HCT116 (cell line): ENCODE data around the gene JAM3. TPM values are rescaled to one million over a fixed set of nuclear protein-coding genes. Genes with fewer than 3 reads are reported as not detected.

Source experiments
- ATAC-seq: fragments of 200-7000 bp; cut with Tn5 transposase; 2 replicates; pipeline ENCODE4 v1.9.1; 2020; ENCODE audit warnings: mild to moderate bottlenecking, moderate library complexity
- BruUV-seq: library from RNA; stranded (reverse); fragments of 400-500 nt; replicated peaks from 2 replicates; lab custom pipeline; 2021; lab: Mats Ljungman, UMichigan
- CTCF ChIA-PET: fragments of 300-600 bp; sonication (Branson Sonifier 250); formaldehyde crosslinking; loops from one replicate; lab custom pipeline; 2021; ENCODE audit warnings: antibody characterized with exemption; lab: Charles Lee
- POLR2A ChIA-PET: fragments of 300-600, 350-600 bp; sonication (Branson Sonifier 250); formaldehyde crosslinking; loops from one replicate; lab custom pipeline; 2021; ENCODE audit warnings: antibody characterized with exemption; lab: Charles Lee
- RAD21 ChIA-PET, 2 experiments: fragments of 300-600 bp; sonication (Branson Sonifier 250); formaldehyde crosslinking; loops; one replicate each; lab custom pipeline; 2023; ENCODE audit warnings: low total read pairs in 2 of 2; ENCODE audit not compliant: uncharacterized antibody in 2 of 2, unreplicated experiment in 2 of 2, low non-redundant PET in 1 of 2; lab: Charles Lee
- DNase-seq: peaks from one replicate; pipeline ENCODE4 v3.0.0-alpha.2; 2010; ENCODE audit warnings: low read depth, low spot score
- H2AFZ ChIP-seq: fragments of 200-600 bp; shearing (Covaris generic), sonication (generic); 2 replicates; pipeline ENCODE4 v1.6.1; 2017; ENCODE audit warnings: low read depth, mixed run types, mixed read lengths, antibody characterized with exemption, low read length; ENCODE audit not compliant: poor library complexity, severe bottlenecking
- H3K27ac ChIP-seq: 2 replicates; pipeline ENCODE4 v1.5.1; 2012; ENCODE audit warnings: low read depth, low read length
- H3K27me3 ChIP-seq: fragments of 200-600 bp; sonication (generic); 2 replicates; pipeline ENCODE4 v1.6.1; 2016; ENCODE audit warnings: mixed run types, low read length, mixed read lengths; ENCODE audit not compliant: insufficient read depth
- H3K36me3 ChIP-seq, 2 experiments: fragments of 200-500 bp in 1 of 2; fragments of 200-600 bp in 1 of 2; sonication (Bioruptor generic) in 1 of 2; sonication (generic) in 1 of 2; 2 replicates each; pipeline versions ENCODE4 v1.5.1 to v1.6.1; 2014 to 2016; ENCODE audit warnings: low read length in 2 of 2, inconsistent platforms in 1 of 2, mixed read lengths in 1 of 2, mixed run types in 1 of 2; ENCODE audit not compliant: insufficient read depth in 2 of 2, control insufficient read depth in 1 of 2
- H3K4me1 ChIP-seq, 2 experiments: fragments of 200-600 bp in 1 of 2; sonication (generic) in 1 of 2; 2 replicates each; pipeline versions ENCODE4 v1.5.1 to v1.6.1; 2012 to 2017; ENCODE audit warnings: low read length in 2 of 2, inconsistent platforms in 1 of 2, mild to moderate bottlenecking in 1 of 2, mixed read lengths in 1 of 2, mixed run types in 1 of 2, moderate library complexity in 1 of 2; ENCODE audit not compliant: insufficient read depth in 2 of 2, control insufficient read depth in 1 of 2
- H3K4me2 ChIP-seq: fragments of 200-600 bp; sonication (generic); 2 replicates; pipeline ENCODE4 v1.6.1; 2017; ENCODE audit warnings: mixed run types, low read length, mixed read lengths
- H3K4me3 ChIP-seq, 2 experiments: fragments of 200-600 bp in 1 of 2; sonication (generic) in 1 of 2; replicated peaks in 1 of 2; 2 replicates each; pipeline ENCODE4 v1.5.1; 2011 to 2016; ENCODE audit warnings: low read length in 2 of 2, control low read depth in 1 of 2, low read depth in 1 of 2, mild to moderate bottlenecking in 1 of 2, mixed read lengths in 1 of 2, mixed run types in 1 of 2
- H3K79me2 ChIP-seq: fragments of 200-600 bp; sonication (generic); 2 replicates; pipeline ENCODE4 v1.6.1; 2017; ENCODE audit warnings: mild to moderate bottlenecking, mixed run types, low read length, moderate library complexity, mixed read lengths; ENCODE audit not compliant: insufficient read depth
- H3K9ac ChIP-seq: fragments of 200-600 bp; sonication (generic); 2 replicates; pipeline ENCODE4 v1.6.1; 2016; ENCODE audit warnings: low read length, mixed read lengths
- H3K9me2 ChIP-seq: fragments of 200-600 bp; sonication (generic), shearing (Covaris generic); 2 replicates; pipeline ENCODE4 v1.6.1; 2017; ENCODE audit warnings: mixed run types, mild to moderate bottlenecking, moderate library complexity; ENCODE audit not compliant: insufficient read depth
- H3K9me3 ChIP-seq, 2 experiments: fragments of 200-500 bp in 1 of 2; fragments of 200-600 bp in 1 of 2; sonication (Bioruptor generic) in 1 of 2; sonication (generic) in 1 of 2; 2 replicates each; pipeline ENCODE4 v1.6.1; 2014 to 2017; ENCODE audit warnings: low read length in 2 of 2, mixed read lengths in 2 of 2, inconsistent platforms in 1 of 2, low read depth in 1 of 2, mild to moderate bottlenecking in 1 of 2, mixed run types in 1 of 2, moderate library complexity in 1 of 2; ENCODE audit not compliant: control insufficient read depth in 1 of 2, insufficient read depth in 1 of 2
- H4K20me1 ChIP-seq: fragments of 200-600 bp; sonication (generic), shearing (Covaris generic); 2 replicates; pipeline ENCODE4 v1.6.1; 2017; ENCODE audit warnings: mixed run types, mild to moderate bottlenecking, moderate library complexity; ENCODE audit not compliant: insufficient read depth
- CBX3 ChIP-seq: IDR thresholded peaks from 2 replicates; pipeline ENCODE4 v1.6.1; 2012; ENCODE audit warnings: low read depth
- CEBPB ChIP-seq: IDR thresholded peaks from 2 replicates; pipeline ENCODE4 v1.6.1; 2012; ENCODE audit warnings: low read depth
- ELF1 ChIP-seq: IDR thresholded peaks from 2 replicates; pipeline ENCODE4 v1.6.1; 2012; ENCODE audit warnings: low read depth, borderline replicate concordance
- JUND ChIP-seq: IDR thresholded peaks from 2 replicates; pipeline ENCODE4 v1.6.1; 2012
- RAD21 ChIP-seq: IDR thresholded peaks from 2 replicates; pipeline ENCODE4 v1.6.1; 2012; ENCODE audit warnings: low read depth, mild to moderate bottlenecking
- SIN3A ChIP-seq: IDR thresholded peaks from 2 replicates; pipeline ENCODE4 v1.6.1; 2012; ENCODE audit warnings: low read depth
- SP1 ChIP-seq: IDR thresholded peaks from 2 replicates; pipeline ENCODE4 v1.6.1; 2012; ENCODE audit warnings: low read depth
- SRF ChIP-seq: IDR thresholded peaks from 2 replicates; pipeline ENCODE4 v1.6.1; 2012; ENCODE audit warnings: low read depth
- TCF7L2 ChIP-seq: IDR thresholded peaks from 2 replicates; pipeline ENCODE4 v1.7.0; 2011; ENCODE audit warnings: borderline replicate concordance, inconsistent platforms; ENCODE audit not compliant: insufficient read depth, insufficient read length; ENCODE audit errors: extremely low read depth
- YY1 ChIP-seq: IDR thresholded peaks from 2 replicates; pipeline ENCODE4 v1.6.1; 2011; ENCODE audit warnings: low read length, low read depth, moderate library complexity, mild to moderate bottlenecking; ENCODE audit not compliant: insufficient replicate concordance; ENCODE audit errors: extremely low read depth
- intact Hi-C: fragments of 100-400 bp; cut with micrococcal nuclease; formaldehyde crosslinking; loops from 2 replicates; pipeline ENCODE4 v1.10.0; 2022
- total RNA-seq: library from RNA; stranded (reverse); gene quantifications from one replicate; pipeline ENCODE4 v1.2.1, GENCODE V29; 2021; ENCODE audit not compliant: unreplicated experiment
- TF ChIP-seq, protein P1 (sequence below): IDR thresholded peaks from 2 replicates; pipeline ENCODE4 v1.6.1; 2011; ENCODE audit warnings: mild to moderate bottlenecking, low read length, moderate library complexity; ENCODE audit not compliant: insufficient replicate concordance; ENCODE audit errors: extremely low read depth
- TF ChIP-seq, protein P2 (sequence below): IDR thresholded peaks from 2 replicates; pipeline ENCODE4 v1.6.1; 2012
- TF ChIP-seq, protein P3 (sequence below), 3 experiments: fragments of 200-600 bp in 1 of 3; sonication (generic) in 1 of 3; IDR thresholded peaks in 2 of 3; conservative IDR thresholded peaks in 1 of 3; 2 replicates each; pipeline ENCODE4 v1.5.1; 2012 to 2017; ENCODE audit warnings: low read depth in 2 of 3, low read length in 2 of 3, antibody characterized with exemption in 1 of 3, borderline replicate concordance in 1 of 3, control low read depth in 1 of 3, mild to moderate bottlenecking in 1 of 3, mixed read lengths in 1 of 3, mixed run types in 1 of 3, moderate library complexity in 1 of 3; ENCODE audit not compliant: insufficient read depth in 1 of 3
- TF ChIP-seq, protein P4 (sequence below): IDR thresholded peaks from 2 replicates; pipeline ENCODE4 v1.6.1; 2012; ENCODE audit warnings: low read depth

The JAM3 gene
- total RNA-seq, 1 experiment from 2014 or later = 0.25 TPM

DNA sequence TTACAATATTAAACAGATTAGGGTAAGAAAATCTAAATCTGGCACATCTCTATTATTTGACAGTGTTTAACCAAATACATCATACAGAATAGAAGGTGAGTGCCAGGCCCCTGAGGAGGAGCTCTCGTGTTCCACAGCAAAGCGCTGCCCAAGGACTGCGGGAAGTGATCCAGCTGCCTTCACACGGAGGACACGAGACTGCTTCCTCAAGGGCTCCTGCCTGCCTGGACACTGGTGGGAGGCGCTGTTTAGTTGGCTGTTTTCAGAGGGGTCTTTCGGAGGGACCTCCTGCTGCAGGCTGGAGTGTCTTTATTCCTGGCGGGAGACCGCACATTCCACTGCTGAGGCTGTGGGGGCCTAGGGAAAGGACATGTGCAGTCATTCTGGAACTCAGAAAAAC, 83.8 kb downstream of the JAM3 start:
- intact Hi-C loops = no loop called here
- CTCF ChIA-PET = no interaction called here

More for the DNA sequence above, 83.8 kb downstream of the JAM3 start:
- BruUV-seq = no TSS peak
- TF ChIP-seq SRF (no peak), CBX3 (no peak), YY1 (no peak), CEBPB (no peak), TCF7L2 (no peak), JUND (no peak), SIN3A (no peak), ELF1 (no peak), RAD21 (no peak), SP1 (no peak)
- TF ChIP-seq, protein P1, sequence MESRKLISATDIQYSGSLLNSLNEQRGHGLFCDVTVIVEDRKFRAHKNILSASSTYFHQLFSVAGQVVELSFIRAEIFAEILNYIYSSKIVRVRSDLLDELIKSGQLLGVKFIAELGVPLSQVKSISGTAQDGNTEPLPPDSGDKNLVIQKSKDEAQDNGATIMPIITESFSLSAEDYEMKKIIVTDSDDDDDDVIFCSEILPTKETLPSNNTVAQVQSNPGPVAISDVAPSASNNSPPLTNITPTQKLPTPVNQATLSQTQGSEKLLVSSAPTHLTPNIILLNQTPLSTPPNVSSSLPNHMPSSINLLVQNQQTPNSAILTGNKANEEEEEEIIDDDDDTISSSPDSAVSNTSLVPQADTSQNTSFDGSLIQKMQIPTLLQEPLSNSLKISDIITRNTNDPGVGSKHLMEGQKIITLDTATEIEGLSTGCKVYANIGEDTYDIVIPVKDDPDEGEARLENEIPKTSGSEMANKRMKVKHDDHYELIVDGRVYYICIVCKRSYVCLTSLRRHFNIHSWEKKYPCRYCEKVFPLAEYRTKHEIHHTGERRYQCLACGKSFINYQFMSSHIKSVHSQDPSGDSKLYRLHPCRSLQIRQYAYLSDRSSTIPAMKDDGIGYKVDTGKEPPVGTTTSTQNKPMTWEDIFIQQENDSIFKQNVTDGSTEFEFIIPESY = no peak
- TF ChIP-seq, protein P2, sequence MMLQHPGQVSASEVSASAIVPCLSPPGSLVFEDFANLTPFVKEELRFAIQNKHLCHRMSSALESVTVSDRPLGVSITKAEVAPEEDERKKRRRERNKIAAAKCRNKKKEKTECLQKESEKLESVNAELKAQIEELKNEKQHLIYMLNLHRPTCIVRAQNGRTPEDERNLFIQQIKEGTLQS = no peak
- TF ChIP-seq, protein P3, sequence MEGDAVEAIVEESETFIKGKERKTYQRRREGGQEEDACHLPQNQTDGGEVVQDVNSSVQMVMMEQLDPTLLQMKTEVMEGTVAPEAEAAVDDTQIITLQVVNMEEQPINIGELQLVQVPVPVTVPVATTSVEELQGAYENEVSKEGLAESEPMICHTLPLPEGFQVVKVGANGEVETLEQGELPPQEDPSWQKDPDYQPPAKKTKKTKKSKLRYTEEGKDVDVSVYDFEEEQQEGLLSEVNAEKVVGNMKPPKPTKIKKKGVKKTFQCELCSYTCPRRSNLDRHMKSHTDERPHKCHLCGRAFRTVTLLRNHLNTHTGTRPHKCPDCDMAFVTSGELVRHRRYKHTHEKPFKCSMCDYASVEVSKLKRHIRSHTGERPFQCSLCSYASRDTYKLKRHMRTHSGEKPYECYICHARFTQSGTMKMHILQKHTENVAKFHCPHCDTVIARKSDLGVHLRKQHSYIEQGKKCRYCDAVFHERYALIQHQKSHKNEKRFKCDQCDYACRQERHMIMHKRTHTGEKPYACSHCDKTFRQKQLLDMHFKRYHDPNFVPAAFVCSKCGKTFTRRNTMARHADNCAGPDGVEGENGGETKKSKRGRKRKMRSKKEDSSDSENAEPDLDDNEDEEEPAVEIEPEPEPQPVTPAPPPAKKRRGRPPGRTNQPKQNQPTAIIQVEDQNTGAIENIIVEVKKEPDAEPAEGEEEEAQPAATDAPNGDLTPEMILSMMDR (IDR thresholded peaks at IDR 0.05 in 2 of 3, conservative IDR thresholded peaks at IDR 0.05 in 1 of 3; ENCODE audit: borderline replicate concordance in 1 of 3, insufficient read depth in 1 of 3, low read depth in 2 of 3, low read length in 2 of 3) = no peak
- TF ChIP-seq, protein P4, sequence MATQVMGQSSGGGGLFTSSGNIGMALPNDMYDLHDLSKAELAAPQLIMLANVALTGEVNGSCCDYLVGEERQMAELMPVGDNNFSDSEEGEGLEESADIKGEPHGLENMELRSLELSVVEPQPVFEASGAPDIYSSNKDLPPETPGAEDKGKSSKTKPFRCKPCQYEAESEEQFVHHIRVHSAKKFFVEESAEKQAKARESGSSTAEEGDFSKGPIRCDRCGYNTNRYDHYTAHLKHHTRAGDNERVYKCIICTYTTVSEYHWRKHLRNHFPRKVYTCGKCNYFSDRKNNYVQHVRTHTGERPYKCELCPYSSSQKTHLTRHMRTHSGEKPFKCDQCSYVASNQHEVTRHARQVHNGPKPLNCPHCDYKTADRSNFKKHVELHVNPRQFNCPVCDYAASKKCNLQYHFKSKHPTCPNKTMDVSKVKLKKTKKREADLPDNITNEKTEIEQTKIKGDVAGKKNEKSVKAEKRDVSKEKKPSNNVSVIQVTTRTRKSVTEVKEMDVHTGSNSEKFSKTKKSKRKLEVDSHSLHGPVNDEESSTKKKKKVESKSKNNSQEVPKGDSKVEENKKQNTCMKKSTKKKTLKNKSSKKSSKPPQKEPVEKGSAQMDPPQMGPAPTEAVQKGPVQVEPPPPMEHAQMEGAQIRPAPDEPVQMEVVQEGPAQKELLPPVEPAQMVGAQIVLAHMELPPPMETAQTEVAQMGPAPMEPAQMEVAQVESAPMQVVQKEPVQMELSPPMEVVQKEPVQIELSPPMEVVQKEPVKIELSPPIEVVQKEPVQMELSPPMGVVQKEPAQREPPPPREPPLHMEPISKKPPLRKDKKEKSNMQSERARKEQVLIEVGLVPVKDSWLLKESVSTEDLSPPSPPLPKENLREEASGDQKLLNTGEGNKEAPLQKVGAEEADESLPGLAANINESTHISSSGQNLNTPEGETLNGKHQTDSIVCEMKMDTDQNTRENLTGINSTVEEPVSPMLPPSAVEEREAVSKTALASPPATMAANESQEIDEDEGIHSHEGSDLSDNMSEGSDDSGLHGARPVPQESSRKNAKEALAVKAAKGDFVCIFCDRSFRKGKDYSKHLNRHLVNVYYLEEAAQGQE = no peak
- no peak overlapping the region for H3K27ac ChIP-seq
- no peak overlapping the region for H3K4me3 ChIP-seq
- DNase-seq = no peak
- no peaks in the 10 kb centered on the region for H3K79me2 ChIP-seq
- H3K4me1 ChIP-seq = no peaks in the 10 kb centered on the region
- H3K9me3 ChIP-seq = no peaks in the 10 kb centered on the region
- H2AFZ ChIP-seq = no peak overlapping the region
- no peak overlapping the region for H3K4me2 ChIP-seq
- H3K36me3 ChIP-seq = peaks cover 11 to 53% of the 10 kb centered on the region in 2 experiments; a peak in 3 of 4 replicates
- H3K9ac ChIP-seq = no peak overlapping the region
- no peak for ATAC-seq
- POLR2A ChIA-PET = no interaction called here
- H3K27me3 ChIP-seq = no peaks in the 10 kb centered on the region
- RAD21 ChIA-PET = no interaction called here
- H3K9me2 ChIP-seq = no peaks in the 10 kb centered on the region
- no peaks in the 10 kb centered on the region for H4K20me1 ChIP-seq
